HCT116 (cell line): ENCODE results near the gene TMEM53. TPM values are rescaled to one million over a fixed set of nuclear protein-coding genes. Genes with fewer than 3 reads are reported as not detected.

Source experiments
- ATAC-seq: fragments of 200-7000 bp; cut with Tn5 transposase; 2 replicates; pipeline ENCODE4 v1.9.1; 2020; ENCODE audit warnings: mild to moderate bottlenecking, moderate library complexity
- BruUV-seq: library from RNA; stranded (reverse); fragments of 400-500 nt; replicated peaks from 2 replicates; lab custom pipeline; 2021; lab: Mats Ljungman, UMichigan
- CTCF ChIA-PET: fragments of 300-600 bp; sonication (Branson Sonifier 250); formaldehyde crosslinking; loops from one replicate; lab custom pipeline; 2021; ENCODE audit warnings: antibody characterized with exemption; lab: Charles Lee
- POLR2A ChIA-PET: fragments of 300-600, 350-600 bp; sonication (Branson Sonifier 250); formaldehyde crosslinking; loops from one replicate; lab custom pipeline; 2021; ENCODE audit warnings: antibody characterized with exemption; lab: Charles Lee
- RAD21 ChIA-PET, 2 experiments: fragments of 300-600 bp; sonication (Branson Sonifier 250); formaldehyde crosslinking; loops; one replicate each; lab custom pipeline; 2023; ENCODE audit warnings: low total read pairs in 2 of 2; ENCODE audit not compliant: uncharacterized antibody in 2 of 2, unreplicated experiment in 2 of 2, low non-redundant PET in 1 of 2; lab: Charles Lee
- DNase-seq: peaks from one replicate; pipeline ENCODE4 v3.0.0-alpha.2; 2010; ENCODE audit warnings: low read depth, low spot score
- H2AFZ ChIP-seq: fragments of 200-600 bp; shearing (Covaris generic), sonication (generic); 2 replicates; pipeline ENCODE4 v1.6.1; 2017; ENCODE audit warnings: low read depth, mixed run types, mixed read lengths, antibody characterized with exemption, low read length; ENCODE audit not compliant: poor library complexity, severe bottlenecking
- H3K27ac ChIP-seq: 2 replicates; pipeline ENCODE4 v1.5.1; 2012; ENCODE audit warnings: low read depth, low read length
- H3K27me3 ChIP-seq: fragments of 200-600 bp; sonication (generic); 2 replicates; pipeline ENCODE4 v1.6.1; 2016; ENCODE audit warnings: mixed run types, low read length, mixed read lengths; ENCODE audit not compliant: insufficient read depth
- H3K36me3 ChIP-seq, 2 experiments: fragments of 200-500 bp in 1 of 2; fragments of 200-600 bp in 1 of 2; sonication (Bioruptor generic) in 1 of 2; sonication (generic) in 1 of 2; 2 replicates each; pipeline versions ENCODE4 v1.5.1 to v1.6.1; 2014 to 2016; ENCODE audit warnings: low read length in 2 of 2, inconsistent platforms in 1 of 2, mixed read lengths in 1 of 2, mixed run types in 1 of 2; ENCODE audit not compliant: insufficient read depth in 2 of 2, control insufficient read depth in 1 of 2
- H3K4me1 ChIP-seq, 2 experiments: fragments of 200-600 bp in 1 of 2; sonication (generic) in 1 of 2; 2 replicates each; pipeline versions ENCODE4 v1.5.1 to v1.6.1; 2012 to 2017; ENCODE audit warnings: low read length in 2 of 2, inconsistent platforms in 1 of 2, mild to moderate bottlenecking in 1 of 2, mixed read lengths in 1 of 2, mixed run types in 1 of 2, moderate library complexity in 1 of 2; ENCODE audit not compliant: insufficient read depth in 2 of 2, control insufficient read depth in 1 of 2
- H3K4me2 ChIP-seq: fragments of 200-600 bp; sonication (generic); 2 replicates; pipeline ENCODE4 v1.6.1; 2017; ENCODE audit warnings: mixed run types, low read length, mixed read lengths
- H3K4me3 ChIP-seq, 2 experiments: fragments of 200-600 bp in 1 of 2; sonication (generic) in 1 of 2; replicated peaks in 1 of 2; 2 replicates each; pipeline ENCODE4 v1.5.1; 2011 to 2016; ENCODE audit warnings: low read length in 2 of 2, control low read depth in 1 of 2, low read depth in 1 of 2, mild to moderate bottlenecking in 1 of 2, mixed read lengths in 1 of 2, mixed run types in 1 of 2
- H3K79me2 ChIP-seq: fragments of 200-600 bp; sonication (generic); 2 replicates; pipeline ENCODE4 v1.6.1; 2017; ENCODE audit warnings: mild to moderate bottlenecking, mixed run types, low read length, moderate library complexity, mixed read lengths; ENCODE audit not compliant: insufficient read depth
- H3K9ac ChIP-seq: fragments of 200-600 bp; sonication (generic); 2 replicates; pipeline ENCODE4 v1.6.1; 2016; ENCODE audit warnings: low read length, mixed read lengths
- H3K9me2 ChIP-seq: fragments of 200-600 bp; sonication (generic), shearing (Covaris generic); 2 replicates; pipeline ENCODE4 v1.6.1; 2017; ENCODE audit warnings: mixed run types, mild to moderate bottlenecking, moderate library complexity; ENCODE audit not compliant: insufficient read depth
- H3K9me3 ChIP-seq, 2 experiments: fragments of 200-500 bp in 1 of 2; fragments of 200-600 bp in 1 of 2; sonication (Bioruptor generic) in 1 of 2; sonication (generic) in 1 of 2; 2 replicates each; pipeline ENCODE4 v1.6.1; 2014 to 2017; ENCODE audit warnings: low read length in 2 of 2, mixed read lengths in 2 of 2, inconsistent platforms in 1 of 2, low read depth in 1 of 2, mild to moderate bottlenecking in 1 of 2, mixed run types in 1 of 2, moderate library complexity in 1 of 2; ENCODE audit not compliant: control insufficient read depth in 1 of 2, insufficient read depth in 1 of 2
- H4K20me1 ChIP-seq: fragments of 200-600 bp; sonication (generic), shearing (Covaris generic); 2 replicates; pipeline ENCODE4 v1.6.1; 2017; ENCODE audit warnings: mixed run types, mild to moderate bottlenecking, moderate library complexity; ENCODE audit not compliant: insufficient read depth
- CBX3 ChIP-seq: IDR thresholded peaks from 2 replicates; pipeline ENCODE4 v1.6.1; 2012; ENCODE audit warnings: low read depth
- EGR1 ChIP-seq: IDR thresholded peaks from 2 replicates; pipeline ENCODE4 v1.6.1; 2012; ENCODE audit warnings: low read depth
- EZH2phosphoT487 ChIP-seq: fragments of 200-600 bp; IDR thresholded peaks from 2 replicates; pipeline ENCODE4 v1.6.1; 2018; ENCODE audit warnings: antibody characterized with exemption, borderline replicate concordance
- FOSL1 ChIP-seq: IDR thresholded peaks from 2 replicates; pipeline ENCODE4 v1.6.1; 2012; ENCODE audit warnings: low read depth
- JUND ChIP-seq: IDR thresholded peaks from 2 replicates; pipeline ENCODE4 v1.6.1; 2012
- POLR2A ChIP-seq: IDR thresholded peaks from 2 replicates; pipeline ENCODE4 v1.7.0; 2011; ENCODE audit warnings: borderline replicate concordance; ENCODE audit not compliant: insufficient read depth, insufficient read length; ENCODE audit errors: extremely low read depth
- POLR2AphosphoS5 ChIP-seq: IDR thresholded peaks from 2 replicates; pipeline ENCODE4 v1.6.1; 2011; ENCODE audit warnings: mild to moderate bottlenecking, low read depth, low read length, moderate library complexity
- TCF7L2 ChIP-seq: IDR thresholded peaks from 2 replicates; pipeline ENCODE4 v1.7.0; 2011; ENCODE audit warnings: borderline replicate concordance, inconsistent platforms; ENCODE audit not compliant: insufficient read depth, insufficient read length; ENCODE audit errors: extremely low read depth
- ZFX ChIP-seq: fragments of 450-650 bp; IDR thresholded peaks from 2 replicates; pipeline ENCODE4 v1.6.1; 2017
- ZNF274 ChIP-seq: fragments of 200-500 bp; sonication (Bioruptor generic); IDR thresholded peaks from 2 replicates; pipeline ENCODE4 v1.6.1; 2014; ENCODE audit warnings: mild to moderate bottlenecking, low read depth, low read length, inconsistent platforms
- intact Hi-C: fragments of 100-400 bp; cut with micrococcal nuclease; formaldehyde crosslinking; loops from 2 replicates; pipeline ENCODE4 v1.10.0; 2022
- total RNA-seq: library from RNA; stranded (reverse); gene quantifications from one replicate; pipeline ENCODE4 v1.2.1, GENCODE V29; 2021; ENCODE audit not compliant: unreplicated experiment
- TF ChIP-seq, protein P1 (sequence below), 3 experiments: fragments of 200-600 bp in 1 of 3; sonication (generic) in 1 of 3; IDR thresholded peaks in 2 of 3; conservative IDR thresholded peaks in 1 of 3; 2 replicates each; pipeline ENCODE4 v1.5.1; 2012 to 2017; ENCODE audit warnings: low read depth in 2 of 3, low read length in 2 of 3, antibody characterized with exemption in 1 of 3, borderline replicate concordance in 1 of 3, control low read depth in 1 of 3, mild to moderate bottlenecking in 1 of 3, mixed read lengths in 1 of 3, mixed run types in 1 of 3, moderate library complexity in 1 of 3; ENCODE audit not compliant: insufficient read depth in 1 of 3
- TF ChIP-seq, protein P2 (sequence below): IDR thresholded peaks from 2 replicates; pipeline ENCODE4 v1.6.1; 2012
- TF ChIP-seq, protein P3 (sequence below): IDR thresholded peaks from 2 replicates; pipeline ENCODE4 v1.6.1; 2012

TMEM53 gene
- total RNA-seq, 1 experiment from 2014 or later = 10.8 TPM

DNA sequence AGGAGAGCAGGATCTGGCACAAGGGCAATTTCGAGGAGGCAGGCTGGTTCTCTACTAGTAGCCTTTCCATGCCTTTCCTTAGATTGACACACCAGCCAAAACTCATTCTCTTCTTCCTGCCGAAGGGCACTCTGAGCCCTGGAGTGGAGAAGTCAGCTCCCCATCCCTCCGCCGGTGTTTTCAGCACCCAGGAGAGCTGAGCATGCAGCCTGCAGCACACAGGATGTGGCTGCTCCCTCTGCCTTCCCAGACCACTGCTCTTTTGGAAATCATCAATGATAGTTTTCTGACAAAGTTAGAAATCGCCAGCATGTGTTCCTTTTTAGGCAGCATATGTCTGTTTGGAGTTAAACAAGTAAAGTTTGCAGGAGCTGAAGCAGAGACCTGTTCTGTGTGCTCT is 45.0 kb upstream of the TMEM53 start:
- no TSS peak for BruUV-seq
- CTCF ChIA-PET = interaction anchor here (1.1 kb wide), 1 partner anchor 12 kb away, joined by 3 read pairs; no protein-coding TSS in a partner anchor
- no peak overlapping the region for H2AFZ ChIP-seq
- DNase-seq (no peak), ATAC-seq (no peak)
- POLR2A ChIA-PET = interaction anchor here (0.7 to 1.3 kb wide), 4 partner anchors 11 to 81 kb away, joined by 3 to 5 read pairs (median 3); partner anchors contain the start of genes PLK3 and RNU5D-1
- H3K9ac ChIP-seq = no peak overlapping the region
- H3K4me3 ChIP-seq = no peak overlapping the region
- no peaks in the 10 kb centered on the region for H3K79me2 ChIP-seq
- peaks cover 8 to 32% of the 10 kb centered on the region in 2 experiments for H3K4me1 ChIP-seq
- no peak overlapping the region for H3K27ac ChIP-seq
- intact Hi-C loops = no loop called here
- no peaks in the 10 kb centered on the region for H4K20me1 ChIP-seq
- H3K27me3 ChIP-seq = no peaks in the 10 kb centered on the region
- H3K36me3 ChIP-seq = no peaks in the 10 kb centered on the region
- H3K4me2 ChIP-seq = no peak overlapping the region
- TF ChIP-seq EGR1 (no peak), CBX3 (no peak), POLR2AphosphoS5 (no peak), JUND (no peak), FOSL1 (no peak), ZFX (no peak), EZH2phosphoT487 (no peak), TCF7L2 (no peak), ZNF274 (no peak), POLR2A (no peak)
- TF ChIP-seq, protein P1, sequence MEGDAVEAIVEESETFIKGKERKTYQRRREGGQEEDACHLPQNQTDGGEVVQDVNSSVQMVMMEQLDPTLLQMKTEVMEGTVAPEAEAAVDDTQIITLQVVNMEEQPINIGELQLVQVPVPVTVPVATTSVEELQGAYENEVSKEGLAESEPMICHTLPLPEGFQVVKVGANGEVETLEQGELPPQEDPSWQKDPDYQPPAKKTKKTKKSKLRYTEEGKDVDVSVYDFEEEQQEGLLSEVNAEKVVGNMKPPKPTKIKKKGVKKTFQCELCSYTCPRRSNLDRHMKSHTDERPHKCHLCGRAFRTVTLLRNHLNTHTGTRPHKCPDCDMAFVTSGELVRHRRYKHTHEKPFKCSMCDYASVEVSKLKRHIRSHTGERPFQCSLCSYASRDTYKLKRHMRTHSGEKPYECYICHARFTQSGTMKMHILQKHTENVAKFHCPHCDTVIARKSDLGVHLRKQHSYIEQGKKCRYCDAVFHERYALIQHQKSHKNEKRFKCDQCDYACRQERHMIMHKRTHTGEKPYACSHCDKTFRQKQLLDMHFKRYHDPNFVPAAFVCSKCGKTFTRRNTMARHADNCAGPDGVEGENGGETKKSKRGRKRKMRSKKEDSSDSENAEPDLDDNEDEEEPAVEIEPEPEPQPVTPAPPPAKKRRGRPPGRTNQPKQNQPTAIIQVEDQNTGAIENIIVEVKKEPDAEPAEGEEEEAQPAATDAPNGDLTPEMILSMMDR (IDR thresholded peaks at IDR 0.05 in 2 of 3, conservative IDR thresholded peaks at IDR 0.05 in 1 of 3; ENCODE audit: borderline replicate concordance in 1 of 3, insufficient read depth in 1 of 3, low read depth in 2 of 3, low read length in 2 of 3) = no peak
- TF ChIP-seq, protein P2, sequence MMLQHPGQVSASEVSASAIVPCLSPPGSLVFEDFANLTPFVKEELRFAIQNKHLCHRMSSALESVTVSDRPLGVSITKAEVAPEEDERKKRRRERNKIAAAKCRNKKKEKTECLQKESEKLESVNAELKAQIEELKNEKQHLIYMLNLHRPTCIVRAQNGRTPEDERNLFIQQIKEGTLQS = no peak
- TF ChIP-seq, protein P3, sequence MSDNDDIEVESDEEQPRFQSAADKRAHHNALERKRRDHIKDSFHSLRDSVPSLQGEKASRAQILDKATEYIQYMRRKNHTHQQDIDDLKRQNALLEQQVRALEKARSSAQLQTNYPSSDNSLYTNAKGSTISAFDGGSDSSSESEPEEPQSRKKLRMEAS = no peak
- TF ChIP-seq, all 23 proteins: peak for 0
- no peaks in the 10 kb centered on the region for H3K9me3 ChIP-seq
- H3K9me2 ChIP-seq = no peaks in the 10 kb centered on the region
- RAD21 ChIA-PET = no interaction called here
